ENCODE data around the gene SPRR5.

DNA sequence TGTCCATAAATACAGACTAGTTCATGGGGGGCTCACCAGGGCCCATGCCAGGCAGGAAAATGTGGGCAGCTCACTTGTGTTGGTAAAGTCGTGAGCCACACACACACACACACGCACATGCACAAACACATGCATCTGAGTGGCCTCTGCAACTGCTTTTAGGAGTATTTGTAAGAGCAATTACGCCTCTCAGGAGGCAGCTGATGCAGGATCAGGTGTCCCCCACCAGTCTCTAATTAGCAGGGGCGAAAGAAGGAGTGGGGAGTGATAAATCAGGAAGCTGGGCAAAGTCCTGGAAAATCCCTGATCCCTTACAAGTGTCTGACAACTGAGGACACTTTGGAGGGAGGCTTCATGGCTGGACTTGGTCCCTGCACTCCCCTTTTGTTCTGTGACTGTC lies 44.4 kb upstream of the SPRR5 start:
- TF ChIP-seq POLR2A (IDR thresholded peaks at IDR 0.05; ENCODE audit: low read depth, low read length) (no peak), POLR2AphosphoS5 (IDR thresholded peaks at IDR 0.05; ENCODE audit: insufficient read depth, low read depth, low read length) (no peak)

Data from endothelial cell of umbilical vein (primary cell).